ENCODE measurements around the gene TTC6.

DNA sequence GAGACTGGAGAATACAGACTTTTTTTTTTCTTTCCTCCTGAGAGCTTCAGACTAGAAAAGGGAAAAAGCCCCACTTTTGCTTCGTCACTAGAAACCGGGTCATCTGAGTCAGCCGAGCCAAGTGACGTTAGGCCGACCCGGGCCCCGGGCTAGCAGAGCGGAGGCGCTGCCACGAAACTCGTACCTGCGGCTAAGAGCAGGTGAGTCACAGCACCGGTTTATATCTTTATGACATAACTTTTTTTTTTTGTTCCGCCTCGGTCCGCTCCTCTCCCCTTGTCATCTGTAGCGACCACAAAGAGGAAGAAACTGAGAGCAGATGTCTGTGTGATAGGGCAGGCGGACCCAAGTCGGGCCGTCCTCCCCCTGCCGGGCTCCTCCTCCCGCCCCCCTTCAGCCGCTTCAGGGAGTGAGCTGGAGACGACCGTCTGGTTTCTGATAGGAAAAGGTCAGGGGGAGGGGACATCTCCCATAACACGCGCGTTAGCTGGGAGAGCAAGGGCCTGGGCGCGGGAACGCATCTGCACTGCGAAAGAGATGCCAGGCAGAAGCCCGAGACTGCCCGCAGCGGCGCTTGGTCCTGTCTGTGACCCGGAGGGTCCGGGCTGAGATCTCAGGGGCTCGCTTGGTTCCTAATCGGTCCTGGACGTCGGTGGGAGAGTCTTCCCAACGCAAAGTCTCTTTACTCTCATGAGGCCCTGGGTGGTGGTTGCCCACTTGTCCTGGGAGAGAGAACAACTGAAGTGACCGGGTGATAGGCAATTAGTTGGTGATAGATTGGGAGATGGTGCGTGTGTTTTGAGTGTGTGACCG is 586 bp downstream of the TTC6 start:
- TF ChIP-seq, protein P1, sequence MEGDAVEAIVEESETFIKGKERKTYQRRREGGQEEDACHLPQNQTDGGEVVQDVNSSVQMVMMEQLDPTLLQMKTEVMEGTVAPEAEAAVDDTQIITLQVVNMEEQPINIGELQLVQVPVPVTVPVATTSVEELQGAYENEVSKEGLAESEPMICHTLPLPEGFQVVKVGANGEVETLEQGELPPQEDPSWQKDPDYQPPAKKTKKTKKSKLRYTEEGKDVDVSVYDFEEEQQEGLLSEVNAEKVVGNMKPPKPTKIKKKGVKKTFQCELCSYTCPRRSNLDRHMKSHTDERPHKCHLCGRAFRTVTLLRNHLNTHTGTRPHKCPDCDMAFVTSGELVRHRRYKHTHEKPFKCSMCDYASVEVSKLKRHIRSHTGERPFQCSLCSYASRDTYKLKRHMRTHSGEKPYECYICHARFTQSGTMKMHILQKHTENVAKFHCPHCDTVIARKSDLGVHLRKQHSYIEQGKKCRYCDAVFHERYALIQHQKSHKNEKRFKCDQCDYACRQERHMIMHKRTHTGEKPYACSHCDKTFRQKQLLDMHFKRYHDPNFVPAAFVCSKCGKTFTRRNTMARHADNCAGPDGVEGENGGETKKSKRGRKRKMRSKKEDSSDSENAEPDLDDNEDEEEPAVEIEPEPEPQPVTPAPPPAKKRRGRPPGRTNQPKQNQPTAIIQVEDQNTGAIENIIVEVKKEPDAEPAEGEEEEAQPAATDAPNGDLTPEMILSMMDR (conservative IDR thresholded peaks at IDR 0.05; ENCODE audit: low read depth, low read length): no peak
- no peak for TF ChIP-seq EZH2 (IDR thresholded peaks at IDR 0.05; ENCODE audit: borderline replicate concordance, low read depth, low read length, poor library complexity, severe bottlenecking)

All from A673 (cell line).